Renal cortex interstitium (tissue), 11 donors: ENCODE data around the gene DMC1. TPM values are rescaled to one million over a fixed set of nuclear protein-coding genes. Genes with fewer than 3 reads are reported as not detected.

Experiments used
- DNase-seq, 11 donors: peaks; one replicate each; pipeline ENCODE4 v3.0.0-alpha.2; 2013; ENCODE audit warnings: low read depth in 9 of 11, low spot score in 4 of 11; ENCODE audit errors: extremely low read depth in 1 of 11
- polyA plus RNA-seq, 3 donors: library from polyadenylated mRNA; unstranded; fragments of 120-200 nt; gene quantifications; one replicate each; pipeline ENCODE4 v1.2.1, GENCODE V29; 2013; ENCODE audit not compliant: insufficient read length in 3 of 3

The DMC1 gene
- polyA plus RNA-seq, 3 donors: 5.6 to 6.1 (median 5.7) TPM

GRCh38 chr22:38572065-38572464 lies 2.1 kb upstream of the DMC1 start:
- peak in 7 of 11 donors; percentile 20 to 54 (median 49) for DNase-seq

- DNase-seq: peak in 5 of 11 donors; percentile 6 to 34 (median 28)
Observed at GRCh38 chr22:38570779-38571364, 889 bp upstream of the DMC1 start.

- DNase-seq: peak in 2 of 11 donors; percentile 13 to 14
Observed at GRCh38 chr22:38569181-38569971, 607 bp downstream of the DMC1 start.

GRCh38 chr22:38567531-38568285 lies 2.3 kb downstream of the DMC1 start:
- DNase-seq: no peak

- DNase-seq: no peak
Observed at GRCh38 chr22:38566726-38567504, 3.1 kb downstream of the DMC1 start.

- DNase-seq: no peak
Observed at GRCh38 chr22:38565441-38565840, 4.5 kb downstream of the DMC1 start.

- no peak for DNase-seq
Observed at GRCh38 chr22:38564669-38565068, 5.3 kb downstream of the DMC1 start.

- DNase-seq: no peak
Observed at GRCh38 chr22:38554281-38554680, 15.7 kb downstream of the DMC1 start.

GRCh38 chr22:38549101-38549894 lies 20.7 kb downstream of the DMC1 start:
- DNase-seq: peak in 4 of 11 donors; percentile 25 to 54 (median 36)

- DNase-seq: peak in 7 of 11 donors; percentile 3 to 39 (median 12)
Observed at GRCh38 chr22:38540701-38541100, 29.3 kb downstream of the DMC1 start.

- DNase-seq: no peak
Observed at GRCh38 chr22:38531251-38531938, 38.6 kb downstream of the DMC1 start.

- no peak for DNase-seq
Observed at GRCh38 chr22:38524429-38524828, 45.6 kb downstream of the DMC1 start.

- DNase-seq: no peak
Observed at GRCh38 chr22:38523479-38523878, 46.5 kb downstream of the DMC1 start.

- DNase-seq: no peak
Observed at GRCh38 chr22:38523029-38523428, 47.0 kb downstream of the DMC1 start.

- no peak for DNase-seq
Observed at GRCh38 chr22:38519453-38520250, 50.3 kb downstream of the DMC1 start.

- no peak for DNase-seq
Observed at GRCh38 chr22:38518620-38519019, 51.4 kb downstream of the DMC1 start.

- no peak for DNase-seq
Observed at GRCh38 chr22:38513063-38513462, 56.9 kb downstream of the DMC1 start.
